A549 (cell line): Measurements from ENCODE around the gene ZNF577. TPM values are rescaled to one million over a fixed set of nuclear protein-coding genes. Genes with fewer than 3 reads are reported as not detected.

Source experiments
- ATAC-seq, 2 experiments: fragments of 200-7000 bp in 1 of 2; fragments of >200 bp in 1 of 2; cut with Nextera tagmentation in 1 of 2; cut with Tn5 transposase in 1 of 2; 3 replicates each; pipeline versions ENCODE4 v1.8.0 to v1.9.1; 2018 to 2020; ENCODE audit warnings: mild to moderate bottlenecking in 1 of 2, moderate library complexity in 1 of 2
- CTCF ChIA-PET: fragments of 300-600 bp; sonication (Branson Sonifier 250); formaldehyde crosslinking; extraction: SDS; loops from one replicate; lab custom pipeline; 2021; ENCODE audit warnings: antibody characterized with exemption, inconsistent platforms; lab: Yijun Ruan, JAX
- POLR2A ChIA-PET: fragments of 350-600 bp; formaldehyde crosslinking; extraction: SDS; loops from one replicate; lab custom pipeline; 2021; ENCODE audit warnings: antibody characterized with exemption, inconsistent platforms; lab: Yijun Ruan, JAX
- DNase-seq, 2 experiments: peaks; one replicate each; pipeline versions ENCODE4 v3.0.0 to v3.0.0-alpha.2; 2011 to 2016; ENCODE audit warnings: low read depth in 1 of 2, low spot score in 1 of 2
- FAIRE-seq: peaks from 2 replicates; lab custom pipeline; 2011; peaks lifted over from hg19 to GRCh38; lab: Jason Lieb, UNC
- H3K27ac ChIP-seq, 2 experiments: fragments of >200 bp; sonication (Bioruptor Twin); formaldehyde crosslinking; 3 replicates each; pipeline ENCODE4 v1.5.1; 2016 to 2017
- H3K4me1 ChIP-seq: fragments of >200 bp; sonication (Bioruptor Twin); formaldehyde crosslinking; 3 replicates; pipeline ENCODE4 v1.6.1; 2016
- H3K4me2 ChIP-seq: fragments of >200 bp; sonication (Bioruptor Twin); formaldehyde crosslinking; 3 replicates; pipeline ENCODE4 v1.6.1; 2016
- H3K4me3 ChIP-seq: fragments of >200 bp; sonication (Bioruptor Twin); formaldehyde crosslinking; 3 replicates; pipeline ENCODE4 v1.5.1; 2016
- H3K9me3 ChIP-seq: fragments of >200 bp; sonication (Bioruptor Twin); formaldehyde crosslinking; 3 replicates; pipeline ENCODE4 v1.6.1; 2016
- ATOH8 ChIP-seq: fragments of 250-450 bp; sonication (Bioruptor Pico); IDR thresholded peaks from 2 replicates; pipeline ENCODE4 v1.5.0; 2020; ENCODE audit warnings: low read depth, mild to moderate bottlenecking, moderate library complexity
- ESRRA ChIP-seq: fragments of 150-350 bp; IDR thresholded peaks from 2 replicates; pipeline ENCODE4 v1.6.1; 2014; ENCODE audit warnings: mild to moderate bottlenecking, low read length, borderline replicate concordance
- HDAC2 ChIP-seq: fragments of 200-600 bp; sonication (generic); IDR thresholded peaks from 2 replicates; pipeline ENCODE4 v1.6.1; 2016
- HEYL ChIP-seq: fragments of 250-450 bp; sonication (Bioruptor Pico); IDR thresholded peaks from 2 replicates; pipeline ENCODE4 v1.8.0; 2021; ENCODE audit warnings: mild to moderate bottlenecking, moderate library complexity
- HOXA7 ChIP-seq: fragments of 250-450 bp; sonication (Bioruptor Pico); IDR thresholded peaks from 2 replicates; pipeline ENCODE4 v1.5.0; 2020; ENCODE audit warnings: mild to moderate bottlenecking, moderate library complexity
- HOXB5 ChIP-seq: fragments of 250-450 bp; sonication (Bioruptor Pico); IDR thresholded peaks from 2 replicates; pipeline ENCODE4 v1.5.0; 2020; ENCODE audit warnings: mild to moderate bottlenecking, moderate library complexity
- JUN ChIP-seq, 2 experiments: fragments of >200 bp; sonication (Bioruptor Twin); formaldehyde crosslinking; IDR thresholded peaks; 2 replicates in 1 of 2; 3 replicates in 1 of 2; pipeline ENCODE4 v1.6.1; 2016 to 2017
- KDM1A ChIP-seq: fragments of 200-600 bp; sonication (generic); IDR thresholded peaks from 2 replicates; pipeline ENCODE4 v1.6.1; 2016; ENCODE audit warnings: low read depth, mild to moderate bottlenecking
- KDM5A ChIP-seq: fragments of 200-600 bp; sonication (generic); IDR thresholded peaks from 2 replicates; pipeline ENCODE4 v1.6.1; 2016; ENCODE audit warnings: antibody characterized with exemption, mild to moderate bottlenecking
- MAZ ChIP-seq: fragments of 150-350 bp; IDR thresholded peaks from 2 replicates; pipeline ENCODE4 v1.6.1; 2014; ENCODE audit warnings: antibody characterized with exemption, low read depth, low read length, borderline replicate concordance
- MYC ChIP-seq: IDR thresholded peaks from 2 replicates; pipeline ENCODE4 v1.6.1; 2012; ENCODE audit warnings: mild to moderate bottlenecking, inconsistent platforms, low read length, improper control_type of control experiment, borderline replicate concordance
- NFE2L2 ChIP-seq: fragments of 150-350 bp; conservative IDR thresholded peaks from 2 replicates; pipeline ENCODE4 v1.6.1; 2014; ENCODE audit warnings: low read length
- NPAS2 ChIP-seq: fragments of 250-450 bp; sonication (Bioruptor Pico); IDR thresholded peaks from 2 replicates; pipeline ENCODE4 v1.8.0; 2022; ENCODE audit warnings: mild to moderate bottlenecking, moderate library complexity, borderline replicate concordance
- RNF2 ChIP-seq: fragments of 200-600 bp; sonication (generic); IDR thresholded peaks from 2 replicates; pipeline ENCODE4 v1.6.1; 2016; ENCODE audit warnings: low read depth, mild to moderate bottlenecking, antibody characterized with exemption, moderate library complexity, borderline replicate concordance
- TFCP2L1 ChIP-seq: fragments of 250-450 bp; sonication (Bioruptor Pico); IDR thresholded peaks from 2 replicates; pipeline ENCODE4 v1.5.0; 2021; ENCODE audit warnings: mild to moderate bottlenecking
- TP53 ChIP-seq: fragments of 250-450 bp; sonication (Bioruptor Pico); IDR thresholded peaks from 2 replicates; pipeline ENCODE4 v1.5.0; 2021; ENCODE audit warnings: mild to moderate bottlenecking, moderate library complexity
- ZFP36 ChIP-seq: fragments of 450-650 bp; IDR thresholded peaks from 2 replicates; pipeline ENCODE4 v1.6.1; 2014; ENCODE audit warnings: borderline replicate concordance; ENCODE audit not compliant: partially characterized antibody
- ZNF302 ChIP-seq: fragments of 250-450 bp; sonication (Bioruptor Pico); IDR thresholded peaks from 2 replicates; pipeline ENCODE4 v1.9.0; 2021; ENCODE audit warnings: inconsistent platforms, mild to moderate bottlenecking, moderate library complexity
- WGBS: methylation state at CpG from one replicate; pipeline ENCODE4 v1.1.6; 2017; ENCODE audit errors: missing lambda C conversion rate; 5-methylcytosine and 5-hydroxymethylcytosine counted together
- polyA plus RNA-seq, 4 experiments: library from polyadenylated mRNA; depleted of rRNA in 3 of 4; stranded (reverse); fragments of >200 nt; fragmentation: RNase III in 1 of 4; extraction: RNeasy Plus Mini Kit Qiagen cat#74134 plus additional on column Dnase treatment in 1 of 4; gene quantifications; 2 replicates in 3 of 4; 3 replicates in 1 of 4; pipeline ENCODE4 v1.2.3, GENCODE V29; 2011 to 2017

ZNF577 gene
- polyA plus RNA-seq, 2 of the 4 experiments (the other 2 are of a cell fraction) = 0.17 to 0.30 TPM

DNA sequence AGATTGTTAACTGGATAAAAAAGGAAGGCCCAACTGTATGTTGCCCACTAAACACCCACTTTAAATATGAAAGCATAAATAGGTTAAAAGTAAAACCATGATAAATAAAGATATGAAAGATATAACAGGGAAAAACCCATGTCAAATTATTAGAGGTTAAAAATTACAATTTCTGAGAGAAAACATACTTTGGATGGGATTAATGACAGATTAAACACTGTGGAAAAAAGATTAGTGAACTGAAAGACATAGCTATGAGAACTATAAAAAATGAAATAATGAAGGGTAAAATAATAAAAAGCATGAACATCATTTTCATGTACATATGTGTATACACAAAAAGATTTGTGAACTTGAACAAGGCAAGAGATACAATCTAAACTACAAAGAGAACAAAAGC, 2.2 kb upstream of the ZNF577 start:
- FAIRE-seq (no peak), ATAC-seq (no peak), DNase-seq (no peak)
- ChIA-PET CTCF (no interaction called here), POLR2A (no interaction called here)
- Histone ChIP-seq H3K4me1 (no peaks in the 10 kb centered on the region), H3K4me3 (no peak overlapping the region), H3K4me2 (no peak overlapping the region), H3K9me3 (peaks cover 91% of the 10 kb centered on the region), H3K27ac (no peak overlapping the region)
- TF ChIP-seq NFE2L2 (no peak), HDAC2 (no peak), ZFP36 (no peak)

DNA sequence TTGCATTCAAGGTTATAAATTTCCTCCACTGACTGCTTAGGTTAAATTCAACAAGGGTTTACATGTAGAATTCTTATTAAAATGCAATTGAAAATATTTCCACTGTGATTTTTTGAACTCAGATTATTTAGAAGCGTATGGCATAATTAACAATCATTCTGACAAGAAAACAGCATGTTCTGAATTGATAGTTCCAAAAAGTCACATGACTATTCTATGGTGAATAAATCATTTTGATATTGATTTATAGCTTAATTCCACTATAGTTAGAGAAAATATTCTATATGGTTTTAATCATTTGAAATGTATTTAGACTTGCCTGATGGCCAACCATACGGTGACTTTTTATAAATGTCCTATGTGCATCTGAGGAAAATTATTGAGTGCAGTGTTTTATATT, 3.0 kb downstream of the ZNF577 start:
- WGBS = 48% methylated on average over 2 of the region's 2 CpGs
- Histone ChIP-seq H3K4me2 (no peak overlapping the region), H3K27ac (no peak overlapping the region)
- POLR2A ChIA-PET = no interaction called here
- ATAC-seq (no peak), FAIRE-seq (no peak)
- TF ChIP-seq ESRRA = no peak
- TF ChIP-seq MAZ = no peak
- TF ChIP-seq NPAS2 (CRISPR knock-in tag) = no peak
- no peak for TF ChIP-seq TP53
- TF ChIP-seq, all 56 proteins: peak for 0
- DNase-seq = no peak
- H3K9me3 ChIP-seq = peaks cover 86% of the 10 kb centered on the region
- H3K4me1 ChIP-seq = no peaks in the 10 kb centered on the region
- H3K4me3 ChIP-seq = no peak overlapping the region
- CTCF ChIA-PET = no interaction called here

- H3K9me3 ChIP-seq = peaks cover 77% of the 10 kb centered on the region
Observed at GRCh38 chr19:51882518-51882917, 5.2 kb downstream of the ZNF577 start.

GRCh38 chr19:51873097-51873496, 14.7 kb downstream of the ZNF577 start:
- no peaks in the 10 kb centered on the region for H3K4me1 ChIP-seq
- ChIA-PET POLR2A (no interaction called here), CTCF (no interaction called here)
- FAIRE-seq (no peak), DNase-seq (no peak), ATAC-seq (no peak)
- H3K4me3 ChIP-seq = no peak overlapping the region
- no peak overlapping the region for H3K27ac ChIP-seq
- H3K9me3 ChIP-seq = peaks cover 83% of the 10 kb centered on the region
- WGBS = 75% methylated on average over 4 of the region's 4 CpGs
- no peak overlapping the region for H3K4me2 ChIP-seq
- no peak for TF ChIP-seq MYC

More at GRCh38 chr19:51882518-51882917, 5.2 kb downstream of the ZNF577 start:
- DNase-seq (no peak), FAIRE-seq (no peak), ATAC-seq (no peak)
- H3K4me1 ChIP-seq = no peaks in the 10 kb centered on the region
- POLR2A ChIA-PET = no interaction called here
- H3K4me2 ChIP-seq = no peak overlapping the region
- no peak overlapping the region for H3K27ac ChIP-seq
- WGBS = 55% methylated on average over 3 of the region's 3 CpGs
- H3K4me3 ChIP-seq = no peak overlapping the region
- CTCF ChIA-PET = interaction anchor here (0.7 kb wide), 1 partner anchor 194 kb away, joined by 3 read pairs; no protein-coding TSS in a partner anchor
- TF ChIP-seq MYC (no peak), HOXA7 (CRISPR knock-in tag) (no peak), KDM5A (no peak), JUN (IDR thresholded peaks at IDR 0.05) (no peak), HOXB5 (CRISPR knock-in tag) (no peak), KDM1A (no peak), HEYL (CRISPR knock-in tag) (no peak), NFE2L2 (no peak)

GRCh38 chr19:51861870-51862622, 25.7 kb downstream of the ZNF577 start:
- DNase-seq = no peak
- H3K4me3 ChIP-seq = no peak overlapping the region
- FAIRE-seq = no peak
- H3K27ac ChIP-seq = no peak overlapping the region
- WGBS = 7% methylated on average over 2 of the region's 2 CpGs
- no peak overlapping the region for H3K4me2 ChIP-seq
- ATAC-seq = no peak
- H3K4me1 ChIP-seq = no peaks in the 10 kb centered on the region
- CTCF ChIA-PET = no interaction called here
- TF ChIP-seq MYC (no peak), KDM1A (no peak), RNF2 (no peak), ZNF302 (CRISPR knock-in tag) (no peak), JUN (IDR thresholded peaks at IDR 0.05) (no peak), NPAS2 (CRISPR knock-in tag) (no peak), ATOH8 (CRISPR knock-in tag) (no peak), TFCP2L1 (CRISPR knock-in tag) (no peak)
- POLR2A ChIA-PET = no interaction called here
- peaks cover 93% of the 10 kb centered on the region for H3K9me3 ChIP-seq
